Measurements from ENCODE around the gene MARK2. TPM values are rescaled to one million over a fixed set of nuclear protein-coding genes. Genes with fewer than 3 reads are reported as not detected.
A peak's percentile ranks its signal among the peaks of the same experiment; 100 is the strongest.
"Not testable (repeated sequence)": the region's sequence is repeated elsewhere in the genome, so short reads cannot be mapped to it uniquely, and the experiment has no call there.

MARK2 gene
- total RNA-seq, 2 donors from 2014 or later = 39.7 to 39.8 TPM

- Histone ChIP-seq H3K9me3 (ENCODE audit: control insufficient read depth, low read length) (no peaks in the 10 kb centered on the region), H3K4me3 (ENCODE audit: low read length) (no peak overlapping the region), H3K27ac (ENCODE audit: low read depth, low read length) (no peak overlapping the region), H3K9ac (ENCODE audit: extremely low read depth, low read length, poor library complexity, severe bottlenecking) (no peak overlapping the region), H3K27me3 (ENCODE audit: control insufficient read depth, insufficient read depth, low read length, poor library complexity, severe bottlenecking) (no peaks in the 10 kb centered on the region), H3K4me1 (ENCODE audit: control insufficient read depth, insufficient read depth, low read length) (no peaks in the 10 kb centered on the region), H3K36me3 (ENCODE audit: control insufficient read depth, insufficient read depth, low read length) (peaks cover 24% of the 10 kb centered on the region)
- no peak for DNase-seq
- Mint-ChIP-seq H3K27ac (peak overlapping the region; percentile 60), H3K4me3 (no peak overlapping the region), H3K9me3 (no peaks in the 10 kb centered on the region), H3K36me3 (ENCODE audit: low read depth) (peaks cover 41% of the 10 kb centered on the region), H3K4me1 (peaks cover 5% of the 10 kb centered on the region), H3K27me3 (ENCODE audit: insufficient read depth) (no peaks in the 10 kb centered on the region)
- no peak for TF ChIP-seq CTCF (conservative IDR thresholded peaks at IDR 0.05)
- WGBS, 2 experiments (ENCODE audit: insufficient coverage in 1 of 2, insufficient read length in 1 of 2) = 94 to 95% methylated on average over 8 to 11 of the region's 11 CpGs
Measured at GRCh38 chr11:63858628-63859550, 20.0 kb downstream of the MARK2 start.

- Mint-ChIP-seq H3K4me1 (peaks cover 32% of the 10 kb centered on the region), H3K9me3 (no peaks in the 10 kb centered on the region), H3K36me3 (ENCODE audit: low read depth) (peaks cover 28% of the 10 kb centered on the region), H3K27ac (no peak overlapping the region), H3K4me3 (no peak overlapping the region), H3K27me3 (ENCODE audit: insufficient read depth) (no peaks in the 10 kb centered on the region)
- Histone ChIP-seq H3K9ac (ENCODE audit: extremely low read depth, low read length, poor library complexity, severe bottlenecking) (no peak overlapping the region), H3K9me3 (ENCODE audit: control insufficient read depth, low read length) (no peaks in the 10 kb centered on the region), H3K27me3 (ENCODE audit: control insufficient read depth, insufficient read depth, low read length, poor library complexity, severe bottlenecking) (no peaks in the 10 kb centered on the region), H3K27ac (ENCODE audit: low read depth, low read length) (no peak overlapping the region), H3K4me1 (ENCODE audit: control insufficient read depth, insufficient read depth, low read length) (peaks cover 15% of the 10 kb centered on the region), H3K36me3 (ENCODE audit: control insufficient read depth, insufficient read depth, low read length) (peaks cover 7% of the 10 kb centered on the region), H3K4me3 (ENCODE audit: low read length) (no peak overlapping the region)
- no peak for DNase-seq
- TF ChIP-seq CTCF (conservative IDR thresholded peaks at IDR 0.05) = no peak
- WGBS, 2 experiments (ENCODE audit: insufficient coverage in 1 of 2, insufficient read length in 1 of 2) = 89 to 92% methylated on average over 3 to 4 of the region's 4 CpGs
Measured at GRCh38 chr11:63862923-63863322, 24.0 kb downstream of the MARK2 start.

DNA sequence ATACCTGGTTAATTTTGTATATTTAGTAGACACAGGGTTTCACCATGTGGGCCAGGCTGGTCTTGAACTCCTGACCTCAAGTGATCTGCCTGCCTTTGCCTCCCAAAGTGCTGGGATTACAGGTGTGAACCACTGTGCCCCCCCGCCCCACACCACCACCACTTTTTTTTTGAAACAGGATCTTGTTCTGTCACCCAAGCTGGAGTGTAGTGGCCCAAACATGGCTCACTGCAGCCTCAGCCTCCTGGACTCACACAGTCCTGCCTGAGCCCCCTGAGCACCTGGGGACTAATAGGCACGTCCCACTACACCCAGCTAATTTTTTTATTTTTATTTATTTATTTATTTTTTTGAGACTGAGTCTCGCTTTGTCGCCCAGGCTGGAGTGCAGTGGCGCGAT, 24.7 kb downstream of the MARK2 start:
- H3K4me1 Mint-ChIP-seq = peaks cover 35% of the 10 kb centered on the region
- not testable (repeated sequence) for H3K9me3 ChIP-seq (ENCODE audit: control insufficient read depth, low read length); H3K27me3 Mint-ChIP-seq (ENCODE audit: insufficient read depth); H3K27ac ChIP-seq (ENCODE audit: low read depth, low read length); H3K9me3 Mint-ChIP-seq; DNase-seq; H3K4me3 ChIP-seq (ENCODE audit: low read length); H3K9ac ChIP-seq (ENCODE audit: extremely low read depth, low read length, poor library complexity, severe bottlenecking); H3K27me3 ChIP-seq (ENCODE audit: control insufficient read depth, insufficient read depth, low read length, poor library complexity, severe bottlenecking); H3K4me3 Mint-ChIP-seq; H3K27ac Mint-ChIP-seq
- Histone ChIP-seq H3K36me3 (ENCODE audit: control insufficient read depth, insufficient read depth, low read length) (peaks cover 11% of the 10 kb centered on the region), H3K4me1 (ENCODE audit: control insufficient read depth, insufficient read depth, low read length) (peaks cover 15% of the 10 kb centered on the region)
- peaks cover 32% of the 10 kb centered on the region for H3K36me3 Mint-ChIP-seq (ENCODE audit: low read depth)
- 92 to 96% methylated on average over 5 of the region's 6 CpGs for WGBS, 2 experiments (ENCODE audit: insufficient coverage in 1 of 2, insufficient read length in 1 of 2)

Measured in endodermal cell (in vitro differentiated cells).